ENCODE results near the gene NRGN.

The NRGN gene

GRCh38 chr11:124753624-124754023, 13.9 kb downstream of the NRGN start:
- peaks cover 72% of the 10 kb centered on the region for H3K27me3 ChIP-seq
- H3K36me3 ChIP-seq: no peaks in the 10 kb centered on the region
- no peaks in the 10 kb centered on the region for H3K9me3 ChIP-seq
- TF ChIP-seq CTCF (IDR thresholded peaks at IDR 0.05): no peak
- peaks cover 5 to 8% of the 10 kb centered on the region in 2 experiments for H3K4me1 ChIP-seq (ENCODE audit: control insufficient read depth in 1 of 2, insufficient read depth in 1 of 2, low read depth in 1 of 2, low read length in 1 of 2)
- no peak overlapping the region for H3K27ac ChIP-seq
- H3K4me3 ChIP-seq (ENCODE audit: low read depth in 1 of 2, low read length in 1 of 2): no peak overlapping the region

- H3K4me3 ChIP-seq (ENCODE audit: low read depth in 1 of 2, low read length in 1 of 2): no peak overlapping the region
- peaks cover 12 to 13% of the 10 kb centered on the region in 2 experiments for H3K4me1 ChIP-seq (ENCODE audit: control insufficient read depth in 1 of 2, insufficient read depth in 1 of 2, low read depth in 1 of 2, low read length in 1 of 2)
- TF ChIP-seq CTCF (IDR thresholded peaks at IDR 0.05): no peak
- no peaks in the 10 kb centered on the region for H3K9me3 ChIP-seq
- H3K36me3 ChIP-seq: no peaks in the 10 kb centered on the region
- H3K27me3 ChIP-seq: peaks cover 72% of the 10 kb centered on the region
- no peak overlapping the region for H3K27ac ChIP-seq
These were observed 14.6 kb downstream of the NRGN start for GRCh38 chr11:124754309-124754708.

- no peak for TF ChIP-seq CTCF (IDR thresholded peaks at IDR 0.05)
- no peak overlapping the region for H3K27ac ChIP-seq
- H3K36me3 ChIP-seq: no peaks in the 10 kb centered on the region
- no peak overlapping the region for H3K4me3 ChIP-seq (ENCODE audit: low read depth in 1 of 2, low read length in 1 of 2)
- H3K4me1 ChIP-seq (ENCODE audit: control insufficient read depth in 1 of 2, insufficient read depth in 1 of 2, low read depth in 1 of 2, low read length in 1 of 2): peaks cover 15 to 17% of the 10 kb centered on the region in 2 experiments
- H3K27me3 ChIP-seq: peaks cover 73% of the 10 kb centered on the region
- H3K9me3 ChIP-seq: no peaks in the 10 kb centered on the region
These were observed 15.0 kb downstream of the NRGN start for GRCh38 chr11:124754710-124755109.

- TF ChIP-seq CTCF (IDR thresholded peaks at IDR 0.05): no peak
- H3K4me1 ChIP-seq (ENCODE audit: control insufficient read depth in 1 of 2, insufficient read depth in 1 of 2, low read depth in 1 of 2, low read length in 1 of 2): peaks cover 15 to 21% of the 10 kb centered on the region in 2 experiments
- no peak overlapping the region for H3K4me3 ChIP-seq (ENCODE audit: low read depth in 1 of 2, low read length in 1 of 2)
- no peaks in the 10 kb centered on the region for H3K9me3 ChIP-seq
- H3K27ac ChIP-seq: no peak overlapping the region
- H3K36me3 ChIP-seq: no peaks in the 10 kb centered on the region
- H3K27me3 ChIP-seq: peaks cover 73% of the 10 kb centered on the region
These were observed 16.5 kb downstream of the NRGN start for GRCh38 chr11:124756033-124756752.

GRCh38 chr11:124756753-124757227, 17.0 kb downstream of the NRGN start:
- no peak for TF ChIP-seq CTCF (IDR thresholded peaks at IDR 0.05)

More at GRCh38 chr11:124756753-124757227, 17.0 kb downstream of the NRGN start:
- H3K36me3 ChIP-seq: no peaks in the 10 kb centered on the region
- no peak overlapping the region for H3K27ac ChIP-seq
- peaks cover 73% of the 10 kb centered on the region for H3K27me3 ChIP-seq
- no peak overlapping the region for H3K4me3 ChIP-seq (ENCODE audit: low read depth in 1 of 2, low read length in 1 of 2)
- peaks cover 15 to 22% of the 10 kb centered on the region in 2 experiments for H3K4me1 ChIP-seq (ENCODE audit: control insufficient read depth in 1 of 2, insufficient read depth in 1 of 2, low read depth in 1 of 2, low read length in 1 of 2)
- no peaks in the 10 kb centered on the region for H3K9me3 ChIP-seq

Measured in neutrophil (primary cell).